NT2/D1 (cell line): ENCODE results near the gene VCL.

Source experiments
- SUZ12 ChIP-seq: IDR thresholded peaks from 2 replicates; pipeline ENCODE4 v1.6.1; 2011; ENCODE audit not compliant: insufficient read length, insufficient read depth; ENCODE audit errors: extremely low read depth
- ZNF274 ChIP-seq: IDR thresholded peaks from 2 replicates; pipeline ENCODE4 v1.6.1; 2011; ENCODE audit warnings: mild to moderate bottlenecking, low read depth, low read length

DNA sequence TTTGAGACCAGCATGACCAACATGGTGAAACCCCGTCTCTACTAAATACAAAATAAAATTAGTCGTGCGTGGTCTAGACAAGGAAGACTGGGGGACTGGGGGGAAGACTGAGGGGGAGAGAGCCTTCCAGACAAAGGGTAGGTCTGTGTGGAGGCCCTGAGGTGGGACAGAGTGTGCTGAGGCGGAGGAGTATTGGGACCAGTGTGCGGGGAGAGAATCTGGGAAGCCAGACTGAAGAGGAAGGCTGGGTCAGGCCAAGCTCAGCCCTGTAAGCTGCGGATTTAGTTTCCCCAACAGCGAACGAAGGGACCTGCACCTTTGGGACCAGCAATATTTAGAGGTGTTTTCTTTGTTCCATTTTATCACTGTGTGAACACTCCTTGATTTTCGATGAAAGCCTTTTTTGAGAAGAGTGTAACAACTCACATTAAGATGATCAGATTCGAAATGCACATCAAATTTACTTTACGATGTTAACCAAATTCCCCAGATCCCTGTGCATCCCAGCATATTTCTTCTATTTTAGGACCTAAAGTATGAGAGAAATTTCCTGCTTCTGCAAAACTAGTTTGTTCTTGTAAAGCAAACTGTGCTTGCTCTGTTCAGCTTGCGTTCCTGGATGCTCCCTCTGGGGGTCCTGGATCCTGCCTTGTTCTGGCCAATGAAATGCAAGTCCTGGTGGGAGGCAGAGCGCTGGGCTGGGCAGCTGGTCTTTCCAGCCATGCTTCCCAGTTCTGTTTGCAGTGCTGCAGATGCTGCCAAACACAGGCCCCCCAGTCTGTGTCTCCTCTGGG lies 47.6 kb upstream of the VCL start:
- TF ChIP-seq SUZ12, result no peak
- no peak for TF ChIP-seq ZNF274
